ENCODE results near the gene CEP76. TPM values are rescaled to one million over a fixed set of nuclear protein-coding genes. Genes with fewer than 3 reads are reported as not detected.

CEP76 gene
- total RNA-seq, 1 donor from 2014 or later, result 8.6 TPM

DNA sequence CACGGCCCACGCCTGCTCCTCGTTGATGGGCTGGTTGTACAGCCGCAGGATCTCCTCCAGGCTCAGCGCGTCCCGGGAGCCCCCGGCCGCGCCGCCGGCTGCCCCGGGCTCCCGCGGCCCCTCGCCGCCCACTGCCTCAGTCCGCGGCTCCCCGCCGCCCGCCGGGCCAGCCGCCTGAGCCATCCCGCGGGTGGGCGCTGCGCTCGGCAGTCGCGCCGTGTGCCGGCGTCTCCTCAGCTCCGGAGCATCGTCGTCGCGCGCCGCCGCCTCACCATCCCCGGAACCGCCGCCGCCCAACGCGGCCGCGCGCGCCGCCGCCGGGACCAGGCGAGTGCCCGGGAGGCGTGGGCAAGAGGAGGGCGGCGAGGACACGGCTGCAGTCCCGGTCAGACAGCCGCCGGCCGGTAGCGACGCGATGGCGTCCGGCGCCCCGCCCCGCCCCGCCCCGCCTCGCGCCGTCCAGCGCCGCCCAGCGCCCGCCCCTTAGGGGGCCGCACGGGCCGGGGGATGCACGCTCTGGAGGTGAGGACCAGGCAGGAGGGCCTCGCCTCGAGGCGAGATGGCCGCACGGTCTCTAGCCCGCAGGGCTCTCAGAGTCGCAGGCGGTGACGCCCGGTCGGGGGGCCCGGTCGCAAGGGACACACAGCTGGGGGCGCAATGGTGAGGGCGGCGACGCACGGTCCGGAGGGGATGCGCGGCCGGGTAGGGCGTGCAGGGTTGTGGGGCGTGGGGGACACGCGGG, 44.7 kb downstream of the CEP76 start, which contains the start of gene SPIRE1:
Gene SPIRE1 (minus strand): TSS at position 424 of the 742 bp plus-strand sequence. CDS start 241 bp downstream, at position 183.
- H3K27me3 ChIP-seq, result no peaks in the 10 kb centered on the region
- no peaks in the 10 kb centered on the region for H3K9me3 ChIP-seq
- peak within 1 kb of the TSS; percentile 88 to 93 for H3K4me3 ChIP-seq
- H3K4me1 ChIP-seq, result peaks cover 28% of the 10 kb centered on the region
- DNase-seq (ENCODE audit: extremely low spot score in 2 of 2), result no peak
- TF ChIP-seq POLR2AphosphoS5 (IDR thresholded peaks at IDR 0.05; ENCODE audit: insufficient read depth in 1 of 2, low read depth in 1 of 2) (peak in 1 of 2 donors; percentile 56), POLR2A (IDR thresholded peaks at IDR 0.05) (peak in 1 of 2 donors; percentile 53)
- TF ChIP-seq, protein P1, sequence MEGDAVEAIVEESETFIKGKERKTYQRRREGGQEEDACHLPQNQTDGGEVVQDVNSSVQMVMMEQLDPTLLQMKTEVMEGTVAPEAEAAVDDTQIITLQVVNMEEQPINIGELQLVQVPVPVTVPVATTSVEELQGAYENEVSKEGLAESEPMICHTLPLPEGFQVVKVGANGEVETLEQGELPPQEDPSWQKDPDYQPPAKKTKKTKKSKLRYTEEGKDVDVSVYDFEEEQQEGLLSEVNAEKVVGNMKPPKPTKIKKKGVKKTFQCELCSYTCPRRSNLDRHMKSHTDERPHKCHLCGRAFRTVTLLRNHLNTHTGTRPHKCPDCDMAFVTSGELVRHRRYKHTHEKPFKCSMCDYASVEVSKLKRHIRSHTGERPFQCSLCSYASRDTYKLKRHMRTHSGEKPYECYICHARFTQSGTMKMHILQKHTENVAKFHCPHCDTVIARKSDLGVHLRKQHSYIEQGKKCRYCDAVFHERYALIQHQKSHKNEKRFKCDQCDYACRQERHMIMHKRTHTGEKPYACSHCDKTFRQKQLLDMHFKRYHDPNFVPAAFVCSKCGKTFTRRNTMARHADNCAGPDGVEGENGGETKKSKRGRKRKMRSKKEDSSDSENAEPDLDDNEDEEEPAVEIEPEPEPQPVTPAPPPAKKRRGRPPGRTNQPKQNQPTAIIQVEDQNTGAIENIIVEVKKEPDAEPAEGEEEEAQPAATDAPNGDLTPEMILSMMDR (IDR thresholded peaks at IDR 0.05), result no peak
- H3K27ac ChIP-seq, result peak within 1 kb of the TSS; percentile 94
- no peaks in the 10 kb centered on the region for H3K36me3 ChIP-seq
- intact Hi-C loops (cut with DNase I), result loop anchor here (5.0 kb wide), 3 partner anchors 251 to 351 kb away; partner anchors contain the start of genes PRELID3A and TUBB6

DNA sequence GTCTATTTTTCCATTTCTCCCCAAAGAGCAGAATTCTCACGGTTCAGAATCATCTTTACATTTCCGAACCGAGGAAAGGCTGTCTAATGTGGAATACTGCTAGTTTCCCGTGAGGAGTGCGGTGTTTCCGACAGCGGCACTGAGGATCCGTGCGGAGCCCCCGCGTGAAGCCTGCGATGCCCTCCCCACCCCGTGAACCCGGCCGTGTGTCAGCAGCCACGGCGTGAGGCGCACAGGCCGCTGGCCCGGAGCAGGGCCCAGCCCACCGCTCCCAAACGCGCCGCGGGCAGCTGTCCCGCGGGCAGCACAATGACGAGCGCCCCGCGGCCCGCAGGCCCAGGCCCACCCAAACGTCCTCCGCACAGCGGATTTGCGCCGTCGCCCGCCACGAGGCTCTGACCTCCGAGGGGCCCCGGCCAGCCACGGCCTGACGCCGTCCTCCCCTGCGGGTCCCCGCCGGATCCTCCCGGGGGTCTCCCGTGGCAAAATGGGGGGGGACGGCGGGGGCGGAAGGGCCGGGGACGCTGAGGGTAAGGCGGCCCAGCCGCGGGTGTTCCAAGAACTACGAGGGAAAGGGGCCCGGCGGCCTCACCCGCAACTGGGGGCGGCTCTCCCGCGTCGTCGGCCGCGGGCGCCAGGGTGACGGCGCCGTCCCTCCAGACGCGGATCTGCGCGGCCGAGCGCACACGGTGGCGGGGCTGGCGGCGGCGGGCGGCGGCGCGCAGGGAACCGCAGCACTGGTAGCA, 45.4 kb downstream of the CEP76 start:
- Histone ChIP-seq H3K27ac (peak overlapping the region; percentile 94), H3K4me3 (peak overlapping the region; percentile 88 to 93), H3K27me3 (no peaks in the 10 kb centered on the region), H3K9me3 (no peaks in the 10 kb centered on the region), H3K4me1 (peaks cover 35% of the 10 kb centered on the region), H3K36me3 (no peaks in the 10 kb centered on the region)
- DNase-seq (ENCODE audit: extremely low spot score in 2 of 2), result no peak
- peak in 1 of 2 donors; percentile 26 for TF ChIP-seq POLR2A (IDR thresholded peaks at IDR 0.05)
- TF ChIP-seq, protein P1 (IDR thresholded peaks at IDR 0.05), result no peak
- peak in 1 of 2 donors; percentile 39 for TF ChIP-seq POLR2AphosphoS5 (IDR thresholded peaks at IDR 0.05; ENCODE audit: insufficient read depth in 1 of 2, low read depth in 1 of 2)
- intact Hi-C loops (cut with DNase I), result loop anchor here (5.0 kb wide), 3 partner anchors 250 to 350 kb away; partner anchors contain the start of genes PRELID3A and TUBB6

DNA sequence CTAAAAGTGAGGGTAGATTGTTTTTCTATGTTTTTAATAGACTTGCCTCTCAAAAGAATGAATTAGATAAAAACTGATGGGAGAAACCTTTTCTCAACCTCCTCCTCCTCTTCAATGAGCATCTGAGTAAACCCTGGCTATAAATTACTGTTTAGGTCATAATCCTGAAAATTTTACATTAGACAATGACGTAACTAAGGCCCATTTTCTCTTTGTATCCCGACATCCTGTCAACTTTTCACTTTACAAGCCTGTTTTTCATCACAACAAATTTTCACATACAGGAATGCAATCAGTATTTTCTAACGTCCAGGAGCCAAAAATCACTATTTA, 46.0 kb downstream of the CEP76 start:
- H3K36me3 ChIP-seq, result no peaks in the 10 kb centered on the region
- intact Hi-C loops (cut with DNase I), result loop anchor here (5.0 kb wide), 3 partner anchors 249 to 349 kb away; partner anchors contain the start of genes PRELID3A and TUBB6
- H3K4me3 ChIP-seq, result peak overlapping the region; percentile 88 to 93
- DNase-seq (ENCODE audit: extremely low spot score in 2 of 2), result no peak
- H3K27ac ChIP-seq, result peak overlapping the region; percentile 94
- H3K4me1 ChIP-seq, result peaks cover 35% of the 10 kb centered on the region
- no peaks in the 10 kb centered on the region for H3K27me3 ChIP-seq
- TF ChIP-seq, protein P1 (IDR thresholded peaks at IDR 0.05), result no peak
- TF ChIP-seq POLR2AphosphoS5 (IDR thresholded peaks at IDR 0.05; ENCODE audit: insufficient read depth in 1 of 2, low read depth in 1 of 2) (no peak), POLR2A (IDR thresholded peaks at IDR 0.05) (no peak)
- no peaks in the 10 kb centered on the region for H3K9me3 ChIP-seq

DNA sequence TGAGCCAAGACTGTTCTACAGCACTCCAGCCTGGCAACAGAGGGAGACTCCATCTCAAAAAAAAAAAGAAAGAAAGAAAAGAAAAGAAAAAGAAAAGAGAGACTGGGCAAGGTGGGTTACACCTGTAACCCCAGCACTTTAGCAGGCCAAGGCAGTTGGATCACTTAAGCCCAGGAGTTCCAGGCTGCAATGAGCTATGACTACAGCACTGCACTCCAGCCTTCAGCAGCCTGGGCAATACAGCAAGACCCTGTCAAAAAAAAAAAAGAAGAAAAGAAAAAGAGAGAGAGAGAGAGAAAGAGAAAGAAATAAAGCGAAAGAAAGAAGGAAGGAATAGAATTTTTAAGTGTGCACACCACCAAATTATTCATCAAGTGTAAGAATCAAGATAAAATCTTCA, 47.6 kb downstream of the CEP76 start:
- no peak for DNase-seq (ENCODE audit: extremely low spot score in 2 of 2)
- Histone ChIP-seq H3K4me3 (no peak overlapping the region), H3K9me3 (no peaks in the 10 kb centered on the region), H3K27me3 (no peaks in the 10 kb centered on the region), H3K36me3 (no peaks in the 10 kb centered on the region), H3K27ac (no peak overlapping the region), H3K4me1 (peaks cover 35% of the 10 kb centered on the region)
- intact Hi-C loops (cut with DNase I), result loop anchor here (5.0 kb wide), 3 partner anchors 248 to 348 kb away; partner anchors contain the start of genes PRELID3A and TUBB6
- TF ChIP-seq POLR2AphosphoS5 (IDR thresholded peaks at IDR 0.05; ENCODE audit: insufficient read depth in 1 of 2, low read depth in 1 of 2), result no peak
- TF ChIP-seq, protein P1 (IDR thresholded peaks at IDR 0.05), result no peak
- no peak for TF ChIP-seq POLR2A (IDR thresholded peaks at IDR 0.05)

Measured in vagina (tissue), 2 donors.